Suppressor macrophage treated with lipopolysaccharide for 1 hour (primary cell): ENCODE measurements around the gene TENM4.

Experiments used
- DNase-seq, 3 donors: peaks; one replicate each; pipeline ENCODE4 v3.0.0-alpha.2; 2020 to 2022

TENM4 gene

GRCh38 chr11:79167510-79168188 lies 273.2 kb downstream of the TENM4 start:
- peak in 1 of 3 donors; percentile 13 for DNase-seq

DNA sequence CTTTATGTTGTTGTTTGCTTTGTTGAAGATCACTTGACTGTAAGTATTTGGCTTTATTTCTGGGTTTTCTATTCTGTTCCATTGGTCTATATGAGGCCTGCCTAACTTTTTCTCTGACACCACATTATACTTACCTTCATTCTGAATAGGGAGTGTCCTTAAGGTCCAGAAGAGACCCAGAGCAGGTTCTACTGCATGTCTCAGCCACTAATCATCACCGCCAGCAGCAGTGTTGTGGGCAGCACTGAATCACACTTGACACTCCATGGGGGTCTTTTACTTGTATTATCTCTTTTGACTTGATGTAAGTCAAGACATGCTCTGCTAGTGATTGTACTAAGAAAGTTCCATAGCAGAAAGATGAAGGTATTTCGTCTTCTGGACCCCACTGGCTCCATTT lies 274.9 kb downstream of the TENM4 start:
- DNase-seq = no peak

- peak in 2 of 3 donors; percentile 2 to 18 for DNase-seq
Observed at GRCh38 chr11:79160791-79161403, 279.9 kb downstream of the TENM4 start.

- peak in 2 of 3 donors; percentile 8 to 26 for DNase-seq
Observed at GRCh38 chr11:79159657-79160450, 281.0 kb downstream of the TENM4 start.

GRCh38 chr11:79157738-79158137 lies 283.1 kb downstream of the TENM4 start:
- DNase-seq = no peak

GRCh38 chr11:79156031-79156430 lies 284.8 kb downstream of the TENM4 start:
- DNase-seq = no peak

DNA sequence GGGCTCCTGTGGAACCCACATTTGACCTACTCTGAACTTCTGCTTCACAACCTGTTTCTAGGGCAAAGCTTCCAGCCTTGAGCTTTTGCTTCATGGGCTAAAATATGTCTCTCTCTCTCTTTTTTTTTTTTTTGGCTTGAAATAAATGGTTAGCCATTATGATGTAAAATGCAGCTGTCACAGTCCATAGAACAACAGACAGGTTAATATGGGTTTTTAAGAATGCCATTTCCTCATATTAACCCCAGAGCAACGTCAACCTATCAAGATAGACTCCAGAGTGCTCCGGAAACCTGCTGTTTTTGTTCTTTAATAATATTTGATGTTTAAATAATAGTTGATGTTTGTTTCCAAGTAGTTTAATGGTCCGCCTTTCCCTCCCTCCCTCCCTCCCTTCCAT lies 285.6 kb downstream of the TENM4 start:
- no peak for DNase-seq

GRCh38 chr11:79152511-79152910 lies 288.3 kb downstream of the TENM4 start:
- no peak for DNase-seq

DNA sequence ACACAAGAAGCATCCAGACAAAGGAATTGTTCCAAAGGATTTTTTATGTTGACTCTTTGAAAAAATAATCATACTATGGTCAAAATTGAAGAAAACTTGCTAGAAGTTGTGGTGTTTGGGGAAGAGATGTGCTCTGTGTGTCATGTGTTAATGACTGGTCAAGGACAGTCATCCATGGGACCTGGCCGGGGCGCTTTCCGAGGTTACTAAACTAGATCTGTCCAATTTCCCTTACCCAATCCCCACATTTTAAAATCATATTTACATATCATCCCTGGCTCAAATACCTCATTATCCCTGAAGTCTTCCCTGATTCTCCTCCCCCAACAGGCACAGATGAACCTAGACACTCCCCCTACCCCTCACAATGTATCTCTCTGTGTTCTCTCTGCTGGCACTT lies 289.4 kb downstream of the TENM4 start:
- peak; percentile 32 to 69 (median 34) for DNase-seq

- DNase-seq = peak; percentile 41 to 53 (median 47)
Observed at GRCh38 chr11:79150966-79151365, 289.9 kb downstream of the TENM4 start.

GRCh38 chr11:79150320-79150719 lies 290.5 kb downstream of the TENM4 start:
- peak; percentile 73 to 82 (median 82) for DNase-seq

- no peak for DNase-seq
Observed at GRCh38 chr11:79147731-79148130, 293.1 kb downstream of the TENM4 start.

DNA sequence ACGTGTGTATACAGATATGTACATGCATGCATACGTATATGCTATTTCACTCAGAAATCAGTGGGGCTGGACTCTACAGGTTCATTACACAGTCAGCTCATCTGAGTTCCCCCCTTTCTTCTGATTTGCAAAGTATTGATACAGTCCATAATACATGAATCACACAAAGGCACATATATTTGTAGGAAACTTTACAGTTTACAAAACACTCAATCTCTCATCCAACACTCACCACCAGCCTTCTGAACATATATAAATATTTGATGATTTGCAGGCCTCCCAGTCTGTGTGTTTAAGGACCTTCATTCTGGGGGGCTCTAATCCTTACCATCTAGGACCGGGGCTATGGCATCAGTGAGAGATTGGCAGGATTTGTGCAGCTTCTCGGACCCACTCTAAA lies 293.8 kb downstream of the TENM4 start:
- DNase-seq = no peak

DNA sequence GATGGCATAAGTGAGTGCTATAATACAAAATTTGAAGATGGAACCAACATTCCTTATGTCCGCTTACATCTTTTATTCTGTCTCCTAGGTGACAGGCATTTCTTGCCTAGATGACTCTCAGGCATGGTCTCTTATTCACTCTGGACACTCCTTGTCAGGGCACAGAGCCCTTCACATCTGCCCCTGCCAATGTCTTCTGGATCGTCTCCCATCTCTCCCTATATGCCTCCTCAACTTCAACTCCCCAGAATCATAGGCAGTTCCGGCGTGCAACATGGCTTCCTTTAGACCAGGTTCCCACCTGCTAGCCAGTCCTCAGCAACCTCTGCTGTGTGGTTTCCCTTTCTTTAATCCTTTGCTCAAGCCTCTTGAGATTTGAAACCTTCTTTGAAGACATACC lies 300.9 kb downstream of the TENM4 start:
- no peak for DNase-seq

DNA sequence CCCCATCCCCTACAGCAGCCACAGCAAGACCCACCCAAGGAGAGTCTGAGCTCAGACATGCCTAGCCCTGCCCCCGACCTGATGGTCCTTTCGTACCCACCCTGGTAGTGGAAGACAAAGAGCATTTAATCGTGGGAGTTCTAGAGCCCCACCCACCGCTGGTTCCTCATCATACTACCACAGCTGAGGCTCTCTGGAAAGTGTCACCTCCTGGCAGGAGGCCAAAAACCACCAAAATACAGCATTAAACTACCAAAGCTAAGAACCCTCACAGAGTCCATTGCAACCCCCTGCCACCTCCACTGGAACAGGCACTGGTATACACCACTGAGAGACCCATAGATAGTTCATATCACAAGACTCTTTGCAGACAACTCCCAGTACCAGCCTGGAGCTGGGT lies 311.1 kb downstream of the TENM4 start:
- DNase-seq = peak in 1 of 3 donors; percentile 15

DNA sequence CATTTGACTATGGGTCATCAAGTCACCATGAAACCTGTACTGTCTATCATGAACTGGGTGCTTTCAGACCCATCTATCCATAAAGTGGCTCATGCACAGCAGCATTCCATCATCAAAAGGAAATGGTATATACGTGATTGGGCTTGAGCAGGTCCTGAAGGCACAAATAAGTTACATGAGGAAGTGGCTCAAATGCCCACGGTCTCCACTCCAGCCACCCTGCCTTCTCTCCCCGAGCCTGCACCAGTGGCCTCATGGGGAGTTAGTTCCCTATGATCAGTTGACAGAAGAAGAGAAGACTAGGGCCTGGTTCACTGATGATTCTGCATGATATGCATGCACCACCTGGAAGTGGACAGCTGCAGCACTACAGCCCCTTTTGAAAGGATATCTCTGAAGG lies 312.5 kb downstream of the TENM4 start:
- DNase-seq = peak in 1 of 3 donors; percentile 13

DNA sequence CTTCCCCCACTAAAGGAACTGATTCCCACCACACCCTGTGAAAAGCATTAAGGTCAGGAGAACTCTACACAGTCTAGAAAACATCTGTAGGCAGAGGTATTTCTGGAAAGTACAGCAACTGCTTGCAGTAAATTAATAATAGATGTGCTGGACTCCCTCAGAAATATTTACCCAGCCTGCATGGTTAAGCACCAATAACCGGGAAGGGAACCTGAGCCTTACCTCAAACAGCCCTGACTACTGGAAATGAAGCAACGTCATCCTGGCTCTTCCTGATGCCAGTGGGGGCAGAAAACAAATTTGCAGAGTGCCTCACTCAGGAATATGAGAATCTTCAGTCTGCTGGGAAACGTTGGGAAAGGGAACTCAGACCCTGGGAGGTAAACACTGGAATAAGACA lies 318.1 kb downstream of the TENM4 start:
- no peak for DNase-seq

- no peak for DNase-seq
Observed at GRCh38 chr11:79121351-79121750, 319.5 kb downstream of the TENM4 start.

GRCh38 chr11:79119491-79120284 lies 321.1 kb downstream of the TENM4 start:
- no peak for DNase-seq

- DNase-seq = no peak
Observed at GRCh38 chr11:79117488-79117887, 323.3 kb downstream of the TENM4 start.

DNA sequence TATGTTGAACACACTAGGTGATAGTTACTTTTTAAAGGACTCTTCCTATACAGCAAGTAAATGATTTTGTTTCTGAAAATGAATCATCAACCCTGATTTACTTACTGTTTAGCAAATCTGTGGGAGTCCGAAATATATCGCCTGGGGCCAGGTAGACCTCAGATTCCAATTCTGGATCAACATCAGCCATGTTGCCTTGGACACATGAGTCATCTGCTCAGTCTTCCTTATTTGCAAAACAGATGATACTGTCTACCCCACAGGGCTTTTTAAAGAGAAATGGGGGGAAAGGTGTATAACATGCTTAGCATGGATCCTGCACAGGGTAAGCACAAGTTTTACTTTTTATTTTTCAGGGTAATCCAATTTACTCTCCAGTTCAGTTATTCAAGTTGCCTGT lies 324.2 kb downstream of the TENM4 start:
- DNase-seq = no peak

DNA sequence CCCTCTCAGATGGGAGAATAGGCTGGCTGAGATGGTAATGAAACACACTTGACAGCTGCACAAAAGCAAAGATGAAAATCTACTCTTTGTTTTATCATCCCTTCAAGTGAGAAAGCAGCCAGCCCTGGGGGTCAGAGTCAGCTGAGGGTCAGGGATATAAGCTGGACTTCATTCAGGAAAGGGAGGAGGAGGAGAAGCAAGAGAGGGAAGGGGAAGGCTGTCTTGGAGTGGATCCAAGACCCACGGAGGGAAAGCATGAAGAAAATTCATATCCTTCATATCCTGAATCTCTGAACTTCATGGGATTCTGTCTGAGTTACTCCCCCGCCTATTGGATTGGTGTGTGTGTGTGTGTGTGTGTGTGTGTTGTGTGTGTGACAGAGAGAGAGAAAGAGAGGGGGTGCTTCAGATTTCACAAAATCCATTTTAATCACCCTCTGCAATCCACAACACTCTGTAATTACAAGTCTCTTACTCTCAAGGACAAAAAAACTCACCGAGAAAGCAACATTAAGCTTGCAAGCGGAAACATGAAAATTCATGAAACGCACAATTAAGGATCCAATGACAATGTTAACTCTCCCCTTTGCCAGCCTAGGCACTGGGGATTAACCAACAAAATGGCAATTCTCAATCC lies 327.7 kb downstream of the TENM4 start:
- no peak for DNase-seq

GRCh38 chr11:79110796-79111195 lies 330.0 kb downstream of the TENM4 start:
- peak in 2 of 3 donors; percentile 18 to 20 for DNase-seq
